ENCODE results near the gene NXPE3.

GRCh38 chr3:101824702-101825101 lies 45.7 kb downstream of the NXPE3 start:
- TF ChIP-seq, protein P1, sequence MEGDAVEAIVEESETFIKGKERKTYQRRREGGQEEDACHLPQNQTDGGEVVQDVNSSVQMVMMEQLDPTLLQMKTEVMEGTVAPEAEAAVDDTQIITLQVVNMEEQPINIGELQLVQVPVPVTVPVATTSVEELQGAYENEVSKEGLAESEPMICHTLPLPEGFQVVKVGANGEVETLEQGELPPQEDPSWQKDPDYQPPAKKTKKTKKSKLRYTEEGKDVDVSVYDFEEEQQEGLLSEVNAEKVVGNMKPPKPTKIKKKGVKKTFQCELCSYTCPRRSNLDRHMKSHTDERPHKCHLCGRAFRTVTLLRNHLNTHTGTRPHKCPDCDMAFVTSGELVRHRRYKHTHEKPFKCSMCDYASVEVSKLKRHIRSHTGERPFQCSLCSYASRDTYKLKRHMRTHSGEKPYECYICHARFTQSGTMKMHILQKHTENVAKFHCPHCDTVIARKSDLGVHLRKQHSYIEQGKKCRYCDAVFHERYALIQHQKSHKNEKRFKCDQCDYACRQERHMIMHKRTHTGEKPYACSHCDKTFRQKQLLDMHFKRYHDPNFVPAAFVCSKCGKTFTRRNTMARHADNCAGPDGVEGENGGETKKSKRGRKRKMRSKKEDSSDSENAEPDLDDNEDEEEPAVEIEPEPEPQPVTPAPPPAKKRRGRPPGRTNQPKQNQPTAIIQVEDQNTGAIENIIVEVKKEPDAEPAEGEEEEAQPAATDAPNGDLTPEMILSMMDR (IDR thresholded peaks at IDR 0.05): no peak
- TF ChIP-seq POLR2A (IDR thresholded peaks at IDR 0.05): no peak
